ENCODE results near the gene FAM76B. TPM values are rescaled to one million over a fixed set of nuclear protein-coding genes. Genes with fewer than 3 reads are reported as not detected.
A peak's percentile ranks its signal among the peaks of the same experiment; 100 is the strongest.

Gene FAM76B
- total RNA-seq, 1 donor: 26.2 TPM

DNA sequence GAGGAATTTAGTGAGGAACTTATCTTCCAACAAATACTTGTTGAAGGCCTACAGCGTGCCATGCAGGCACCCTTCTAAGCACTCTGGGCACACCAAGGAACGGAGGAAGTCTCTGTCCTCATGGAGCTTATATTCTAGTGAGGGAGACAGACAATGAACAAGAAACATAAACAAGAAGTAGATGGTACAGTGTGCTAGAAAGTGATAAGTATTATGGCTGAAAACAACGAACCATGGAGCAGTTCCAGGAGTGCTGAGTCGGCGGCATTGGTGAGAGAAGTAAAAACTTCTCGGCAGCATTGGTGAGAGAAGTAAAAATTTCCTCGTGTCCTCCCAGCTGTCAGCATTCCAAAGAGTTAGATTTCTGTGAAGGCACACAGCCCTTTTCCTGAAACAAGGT lies 53.2 kb downstream of the FAM76B start:
- no peak overlapping the region for H3K4me3 ChIP-seq (ENCODE audit: low read depth, low read length)
- peak; percentile 25 for DNase-seq (ENCODE audit: low read depth)
- TF ChIP-seq, protein P1, sequence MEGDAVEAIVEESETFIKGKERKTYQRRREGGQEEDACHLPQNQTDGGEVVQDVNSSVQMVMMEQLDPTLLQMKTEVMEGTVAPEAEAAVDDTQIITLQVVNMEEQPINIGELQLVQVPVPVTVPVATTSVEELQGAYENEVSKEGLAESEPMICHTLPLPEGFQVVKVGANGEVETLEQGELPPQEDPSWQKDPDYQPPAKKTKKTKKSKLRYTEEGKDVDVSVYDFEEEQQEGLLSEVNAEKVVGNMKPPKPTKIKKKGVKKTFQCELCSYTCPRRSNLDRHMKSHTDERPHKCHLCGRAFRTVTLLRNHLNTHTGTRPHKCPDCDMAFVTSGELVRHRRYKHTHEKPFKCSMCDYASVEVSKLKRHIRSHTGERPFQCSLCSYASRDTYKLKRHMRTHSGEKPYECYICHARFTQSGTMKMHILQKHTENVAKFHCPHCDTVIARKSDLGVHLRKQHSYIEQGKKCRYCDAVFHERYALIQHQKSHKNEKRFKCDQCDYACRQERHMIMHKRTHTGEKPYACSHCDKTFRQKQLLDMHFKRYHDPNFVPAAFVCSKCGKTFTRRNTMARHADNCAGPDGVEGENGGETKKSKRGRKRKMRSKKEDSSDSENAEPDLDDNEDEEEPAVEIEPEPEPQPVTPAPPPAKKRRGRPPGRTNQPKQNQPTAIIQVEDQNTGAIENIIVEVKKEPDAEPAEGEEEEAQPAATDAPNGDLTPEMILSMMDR (IDR thresholded peaks at IDR 0.05; ENCODE audit: insufficient read depth, low read length): no peak

DNA sequence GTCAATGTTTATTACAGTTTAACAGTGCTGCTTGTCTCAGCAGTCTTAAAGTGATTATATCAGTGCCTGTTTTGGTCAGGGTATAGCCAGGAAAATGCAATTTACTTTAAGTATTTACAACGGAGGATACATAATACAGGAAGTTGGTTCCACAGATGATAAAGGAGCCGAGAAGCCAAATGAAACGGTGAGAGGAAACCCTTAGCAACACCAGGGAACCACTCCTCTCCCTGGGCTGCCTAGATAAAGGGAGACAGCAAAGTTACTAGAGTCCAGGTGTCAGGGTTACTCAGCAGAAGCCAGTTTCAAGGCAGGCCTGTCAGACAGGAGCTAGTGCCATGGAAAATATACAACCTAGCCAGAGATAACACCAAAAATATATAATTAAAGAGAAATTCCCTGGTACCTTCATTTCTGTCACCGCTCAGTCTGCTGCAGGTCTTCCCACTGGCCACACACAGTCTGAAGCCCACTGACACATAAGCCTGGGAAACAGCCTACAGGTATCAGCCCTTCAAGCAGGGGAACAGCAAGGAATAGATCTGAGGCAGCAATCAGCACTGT lies 55.5 kb downstream of the FAM76B start:
- TF ChIP-seq, protein P1 (IDR thresholded peaks at IDR 0.05; ENCODE audit: insufficient read depth, low read length): no peak
- H3K4me3 ChIP-seq (ENCODE audit: low read depth, low read length): no peak overlapping the region
- no peak for DNase-seq (ENCODE audit: low read depth)

GRCh38 chr11:95732930-95733602 lies 56.5 kb downstream of the FAM76B start:
- TF ChIP-seq, protein P1 (IDR thresholded peaks at IDR 0.05; ENCODE audit: insufficient read depth, low read length): no peak
- no peak overlapping the region for H3K4me3 ChIP-seq (ENCODE audit: low read depth, low read length)
- no peak for DNase-seq (ENCODE audit: low read depth)

GRCh38 chr11:95729462-95729861 lies 60.1 kb downstream of the FAM76B start:
- no peak for DNase-seq (ENCODE audit: low read depth)
- TF ChIP-seq, protein P1 (IDR thresholded peaks at IDR 0.05; ENCODE audit: insufficient read depth, low read length): no peak
- H3K4me3 ChIP-seq (ENCODE audit: low read depth, low read length): no peak overlapping the region

DNA sequence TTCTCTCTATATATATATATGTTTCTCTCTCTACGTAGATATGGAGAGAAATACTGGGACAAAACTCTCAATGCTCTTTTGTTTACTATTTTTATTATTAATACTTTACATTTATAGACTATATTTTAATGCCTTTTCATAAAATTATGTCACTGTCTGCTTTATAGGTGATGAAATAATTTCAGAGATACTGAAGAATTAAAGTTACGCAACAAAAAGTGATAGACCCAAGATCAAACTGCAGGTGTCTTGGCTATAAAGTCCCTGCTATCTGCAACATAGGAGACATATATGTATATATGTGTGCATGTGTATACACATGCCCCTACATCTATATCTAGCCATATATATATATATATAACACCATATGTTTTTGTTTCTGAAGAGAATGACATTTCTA lies 60.8 kb downstream of the FAM76B start:
- no peak overlapping the region for H3K4me3 ChIP-seq (ENCODE audit: low read depth, low read length)
- no peak for DNase-seq (ENCODE audit: low read depth)
- TF ChIP-seq, protein P1 (IDR thresholded peaks at IDR 0.05; ENCODE audit: insufficient read depth, low read length): no peak

- TF ChIP-seq, protein P1 (IDR thresholded peaks at IDR 0.05; ENCODE audit: insufficient read depth, low read length): no peak
- H3K4me3 ChIP-seq (ENCODE audit: low read depth, low read length): no peak overlapping the region
- DNase-seq (ENCODE audit: low read depth): no peak
These were observed 61.5 kb downstream of the FAM76B start for GRCh38 chr11:95728094-95728493.
